Endothelial cell of umbilical vein (primary cell): ENCODE data around the gene STX5. TPM values are rescaled to one million over a fixed set of nuclear protein-coding genes. Genes with fewer than 3 reads are reported as not detected.

Experiments used
- BruUV-seq: library from RNA; stranded (reverse); fragments of 400-500 nt; replicated peaks from 2 replicates; lab custom pipeline; 2021; lab: Mats Ljungman, UMichigan
- CTCF ChIA-PET: fragments of 300-600, 350-600 bp; sonication (Branson Sonifier 250); formaldehyde crosslinking; loops from one replicate; lab custom pipeline; 2021; ENCODE audit warnings: antibody characterized with exemption, inconsistent platforms; lab: Charles Lee
- POLR2A ChIA-PET: fragments of 300-600, 350-600 bp; sonication (Branson Sonifier 250); formaldehyde crosslinking; loops from one replicate; lab custom pipeline; 2021; ENCODE audit warnings: antibody characterized with exemption, inconsistent platforms; lab: Charles Lee
- DNase-seq: peaks from one replicate; pipeline ENCODE4 v3.0.0-alpha.2; 2011; ENCODE audit warnings: low read depth, low spot score
- FAIRE-seq: peaks from 2 replicates; lab custom pipeline; 2011; peaks lifted over from hg19 to GRCh38; lab: Jason Lieb, UNC
- H2AFZ ChIP-seq: 2 replicates; pipeline ENCODE4 v1.6.0; 2012; ENCODE audit warnings: low read depth, low read length, control low read depth, inconsistent platforms
- H3K27ac ChIP-seq: 2 replicates; pipeline ENCODE4 v1.5.1; 2011; ENCODE audit warnings: low read depth, mild to moderate bottlenecking, control low read depth, low read length, moderate library complexity; ENCODE audit not compliant: insufficient read depth
- H3K27me3 ChIP-seq, 2 experiments: 2 replicates each; pipeline versions ENCODE4 v1.6.0 to v1.6.1; 2011; ENCODE audit warnings: low read length in 2 of 2, mixed read lengths in 1 of 2; ENCODE audit not compliant: control insufficient read depth in 2 of 2, insufficient read depth in 2 of 2
- H3K36me3 ChIP-seq, 2 experiments: 2 replicates in 1 of 2; 3 replicates in 1 of 2; pipeline ENCODE4 v1.5.1; 2011; ENCODE audit warnings: low read length in 2 of 2, mild to moderate bottlenecking in 1 of 2, moderate library complexity in 1 of 2; ENCODE audit not compliant: control insufficient read depth in 2 of 2, insufficient read depth in 2 of 2; ENCODE audit errors: extremely low read depth in 1 of 2
- H3K4me1 ChIP-seq: 3 replicates; pipeline ENCODE4 v1.5.1; 2011; ENCODE audit warnings: mild to moderate bottlenecking, low read length; ENCODE audit not compliant: control insufficient read depth, insufficient read depth; ENCODE audit errors: extremely low read depth
- H3K4me2 ChIP-seq: 2 replicates; pipeline ENCODE4 v1.6.1; 2011; ENCODE audit warnings: low read length, control low read depth, mixed read lengths; ENCODE audit not compliant: insufficient read depth
- H3K4me3 ChIP-seq, 3 experiments: fragments of 200-600 bp in 1 of 3; sonication (generic), shearing (Covaris generic) in 1 of 3; replicated peaks in 1 of 3; 2 replicates each; pipeline ENCODE4 v1.5.1; 2011 to 2016; ENCODE audit warnings: control low read depth in 3 of 3, low read length in 3 of 3, mild to moderate bottlenecking in 2 of 3, inconsistent platforms in 1 of 3, low read depth in 1 of 3, moderate library complexity in 1 of 3; ENCODE audit not compliant: insufficient read depth in 1 of 3
- H3K79me2 ChIP-seq: 2 replicates; pipeline ENCODE4 v1.6.0; 2012; ENCODE audit warnings: low read length, inconsistent platforms; ENCODE audit not compliant: control insufficient read depth, insufficient read depth
- H3K9ac ChIP-seq: replicated peaks from 2 replicates; pipeline ENCODE3; 2011; ENCODE audit warnings: low read length, control low read depth; ENCODE audit not compliant: insufficient read depth; ENCODE audit errors: extremely low read depth
- H3K9me1 ChIP-seq: replicated peaks from 3 replicates; pipeline ENCODE4 v1.6.0; 2011; ENCODE audit warnings: mild to moderate bottlenecking, low read length; ENCODE audit not compliant: control insufficient read depth, insufficient read depth; ENCODE audit errors: extremely low read depth
- H3K9me3 ChIP-seq: replicated peaks from 2 replicates; pipeline ENCODE4 v1.5.1; 2012; ENCODE audit warnings: low read length, inconsistent platforms; ENCODE audit not compliant: control insufficient read depth, insufficient read depth
- H4K20me1 ChIP-seq: replicated peaks from 2 replicates; pipeline ENCODE3; 2011; ENCODE audit warnings: mild to moderate bottlenecking, low read length; ENCODE audit not compliant: control insufficient read depth, insufficient read depth; ENCODE audit errors: extremely low read depth
- EZH2 ChIP-seq: IDR thresholded peaks from 2 replicates; pipeline ENCODE4 v1.6.1; 2012; ENCODE audit warnings: borderline replicate concordance, low read depth, mild to moderate bottlenecking, moderate library complexity, low read length, inconsistent platforms; ENCODE audit not compliant: severe bottlenecking
- FOS ChIP-seq: IDR thresholded peaks from 2 replicates; pipeline ENCODE4 v1.6.1; 2011; ENCODE audit warnings: mild to moderate bottlenecking, low read length, moderate library complexity, borderline replicate concordance; ENCODE audit not compliant: insufficient read depth
- GATA2 ChIP-seq: IDR thresholded peaks from 2 replicates; pipeline ENCODE4 v1.7.0; 2011; ENCODE audit warnings: low read depth, mild to moderate bottlenecking, moderate library complexity, mixed read lengths, low read length; ENCODE audit not compliant: insufficient read length, insufficient read depth
- JUN ChIP-seq: IDR thresholded peaks from 2 replicates; pipeline ENCODE4 v1.6.1; 2011; ENCODE audit warnings: borderline replicate concordance, low read depth; ENCODE audit not compliant: insufficient read length, insufficient read depth
- MYC ChIP-seq: IDR thresholded peaks from one replicate; pipeline ENCODE4 v1.6.1; 2011; ENCODE audit warnings: mild to moderate bottlenecking, low read depth, low read length
- POLR2A ChIP-seq: IDR thresholded peaks from 2 replicates; pipeline ENCODE4 v1.6.1; 2012; ENCODE audit warnings: low read depth, mild to moderate bottlenecking, control low read depth, low read length
- POLR2AphosphoS5 ChIP-seq: IDR thresholded peaks from 2 replicates; pipeline ENCODE4 v1.6.1; 2012; ENCODE audit warnings: low read depth, mild to moderate bottlenecking, control low read depth, low read length, moderate library complexity; ENCODE audit not compliant: insufficient read depth
- dilution Hi-C: fragments of 300-500 bp; cut with MboI; formaldehyde crosslinking; loops from one replicate; pipeline ENCODE4 v1.15.0; 2019; ENCODE audit warnings: low sequenced_read_pairs; ENCODE audit not compliant: extremely low pct_ligation_motif_present
- intact Hi-C: fragments of 100-400 bp; cut with micrococcal nuclease; formaldehyde crosslinking; loops from one replicate; pipeline ENCODE4 v1.10.0; 2022
- polyA plus RNA-seq, 4 experiments: library from polyadenylated mRNA; depleted of rRNA in 3 of 4; stranded (reverse) in 3 of 4; unstranded in 1 of 4; fragments of >200 nt; gene quantifications; 2 replicates each; pipeline versions ENCODE4 v1.2.1 to v1.2.3, GENCODE V29; 2011 to 2012; ENCODE audit warnings: missing spikeins in 1 of 4
- total RNA-seq: library from RNA; stranded (reverse); gene quantifications from 2 replicates; pipeline ENCODE4 v1.2.3, GENCODE V29; 2021
- TF ChIP-seq, protein P1 (sequence below): IDR thresholded peaks from 2 replicates; pipeline ENCODE4 v1.6.1; 2011; ENCODE audit not compliant: insufficient read depth, insufficient read length
- TF ChIP-seq, protein P2 (sequence below), 2 donors: IDR thresholded peaks; 1 replicate in 1 of 2; 2 replicates in 1 of 2; pipeline ENCODE4 v1.5.1; 2011; ENCODE audit warnings: low read length in 2 of 2, mild to moderate bottlenecking in 2 of 2, moderate library complexity in 2 of 2, control low read depth in 1 of 2, inconsistent platforms in 1 of 2, low read depth in 1 of 2; ENCODE audit not compliant: insufficient read depth in 1 of 2; ENCODE audit errors: extremely low read depth in 1 of 2

STX5 gene
- total and polyA plus RNA-seq, 2 donors (not counting 3 experiments of a cell fraction or from before 2014, with no cell fraction given), result 41.3 to 46.4 TPM

GRCh38 chr11:62835336-62835735 is 3.5 kb upstream of the STX5 start:
- peaks cover 9% of the 10 kb centered on the region for H3K4me1 ChIP-seq
- no peak overlapping the region for H2AFZ ChIP-seq
- no peak overlapping the region for H3K9ac ChIP-seq
- ChIA-PET CTCF (no interaction called here), POLR2A (no interaction called here)
- H3K9me1 ChIP-seq, result no peaks in the 10 kb centered on the region
- H4K20me1 ChIP-seq, result no peaks in the 10 kb centered on the region
- peaks cover 34% of the 10 kb centered on the region for H3K79me2 ChIP-seq
- no peak overlapping the region for H3K4me2 ChIP-seq
- H3K9me3 ChIP-seq, result no peaks in the 10 kb centered on the region
- H3K27me3 ChIP-seq, result no peaks in the 10 kb centered on the region
- TF ChIP-seq POLR2A (no peak), POLR2AphosphoS5 (no peak), JUN (no peak), EZH2 (no peak), GATA2 (no peak), MYC (no peak), FOS (no peak)
- TF ChIP-seq, protein P1, sequence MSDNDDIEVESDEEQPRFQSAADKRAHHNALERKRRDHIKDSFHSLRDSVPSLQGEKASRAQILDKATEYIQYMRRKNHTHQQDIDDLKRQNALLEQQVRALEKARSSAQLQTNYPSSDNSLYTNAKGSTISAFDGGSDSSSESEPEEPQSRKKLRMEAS, result no peak
- TF ChIP-seq, protein P2, sequence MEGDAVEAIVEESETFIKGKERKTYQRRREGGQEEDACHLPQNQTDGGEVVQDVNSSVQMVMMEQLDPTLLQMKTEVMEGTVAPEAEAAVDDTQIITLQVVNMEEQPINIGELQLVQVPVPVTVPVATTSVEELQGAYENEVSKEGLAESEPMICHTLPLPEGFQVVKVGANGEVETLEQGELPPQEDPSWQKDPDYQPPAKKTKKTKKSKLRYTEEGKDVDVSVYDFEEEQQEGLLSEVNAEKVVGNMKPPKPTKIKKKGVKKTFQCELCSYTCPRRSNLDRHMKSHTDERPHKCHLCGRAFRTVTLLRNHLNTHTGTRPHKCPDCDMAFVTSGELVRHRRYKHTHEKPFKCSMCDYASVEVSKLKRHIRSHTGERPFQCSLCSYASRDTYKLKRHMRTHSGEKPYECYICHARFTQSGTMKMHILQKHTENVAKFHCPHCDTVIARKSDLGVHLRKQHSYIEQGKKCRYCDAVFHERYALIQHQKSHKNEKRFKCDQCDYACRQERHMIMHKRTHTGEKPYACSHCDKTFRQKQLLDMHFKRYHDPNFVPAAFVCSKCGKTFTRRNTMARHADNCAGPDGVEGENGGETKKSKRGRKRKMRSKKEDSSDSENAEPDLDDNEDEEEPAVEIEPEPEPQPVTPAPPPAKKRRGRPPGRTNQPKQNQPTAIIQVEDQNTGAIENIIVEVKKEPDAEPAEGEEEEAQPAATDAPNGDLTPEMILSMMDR (IDR thresholded peaks at IDR 0.05; ENCODE audit: extremely low read depth in 1 of 2, insufficient read depth in 1 of 2, low read depth in 1 of 2, low read length in 2 of 2), result no peak
- BruUV-seq, result no TSS peak
- no peak overlapping the region for H3K4me3 ChIP-seq
- dilution Hi-C loops (no loop called here), intact Hi-C loops (no loop called here)
- peaks cover 5 to 15% of the 10 kb centered on the region in 2 experiments for H3K36me3 ChIP-seq
- DNase-seq, result no peak
- FAIRE-seq, result no peak
- H3K27ac ChIP-seq, result no peak overlapping the region
